Measurements from ENCODE around the gene POMGNT2. TPM values are rescaled to one million over a fixed set of nuclear protein-coding genes. Genes with fewer than 3 reads are reported as not detected.

POMGNT2 gene
- total and polyA plus RNA-seq, 2 of the 8 experiments (the other 6 are each of a cell fraction or from before 2014, with no cell fraction given): 13.6 to 35.7 TPM

DNA sequence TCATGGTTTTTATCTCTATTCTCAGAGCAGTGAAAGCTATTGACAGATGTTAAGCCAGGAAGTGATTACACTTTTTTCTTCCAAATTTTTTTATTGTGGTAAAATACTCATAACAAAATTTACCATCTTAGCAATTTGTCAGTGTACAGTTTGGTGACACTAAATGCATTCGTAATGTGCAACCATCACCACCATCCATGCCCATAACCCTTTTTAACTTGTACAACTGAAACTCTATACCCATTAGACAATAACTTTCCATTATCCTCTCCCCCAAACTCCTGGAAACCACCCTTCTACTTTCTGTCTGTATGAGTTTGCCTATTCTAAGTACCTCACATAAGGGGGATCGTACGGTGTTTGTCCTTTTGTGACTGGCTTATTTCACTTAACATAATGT lies 15.1 kb upstream of the POMGNT2 start (continued):
- TF ChIP-seq RXRA (IDR thresholded peaks at IDR 0.05; ENCODE audit: insufficient read depth, low read depth, low read length) (no peak), CTCF (IDR thresholded peaks at IDR 0.05; ENCODE audit: control extremely low read depth in 1 of 3, insufficient read depth in 1 of 3, low read depth in 1 of 3, low read length in 3 of 3) (no peak), GABPA (IDR thresholded peaks at IDR 0.05; ENCODE audit: borderline replicate concordance, insufficient read depth, low read length) (no peak), SIX5 (IDR thresholded peaks at IDR 0.05; ENCODE audit: low read depth, low read length) (no peak), SP2 (IDR thresholded peaks at IDR 0.05; ENCODE audit: low read length) (no peak)
- TF ChIP-seq, protein P1, sequence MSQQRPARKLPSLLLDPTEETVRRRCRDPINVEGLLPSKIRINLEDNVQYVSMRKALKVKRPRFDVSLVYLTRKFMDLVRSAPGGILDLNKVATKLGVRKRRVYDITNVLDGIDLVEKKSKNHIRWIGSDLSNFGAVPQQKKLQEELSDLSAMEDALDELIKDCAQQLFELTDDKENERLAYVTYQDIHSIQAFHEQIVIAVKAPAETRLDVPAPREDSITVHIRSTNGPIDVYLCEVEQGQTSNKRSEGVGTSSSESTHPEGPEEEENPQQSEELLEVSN (IDR thresholded peaks at IDR 0.05): no peak
